Mesodermal cell (in vitro differentiated cells): ENCODE measurements around the gene MARCO.

Source experiments
- H3K27ac ChIP-seq: 2 replicates; pipeline ENCODE4 v1.7.0; 2013; ENCODE audit warnings: mild to moderate bottlenecking, low read depth, low read length, moderate library complexity; ENCODE audit not compliant: severe bottlenecking
- H3K36me3 ChIP-seq: 2 replicates; pipeline ENCODE4 v1.7.1; 2013; ENCODE audit warnings: mild to moderate bottlenecking, low read length, moderate library complexity; ENCODE audit not compliant: control insufficient read depth, insufficient read depth
- H3K4me1 ChIP-seq: one replicate; pipeline ENCODE4 v1.7.1; 2013; ENCODE audit warnings: mild to moderate bottlenecking, low read length; ENCODE audit not compliant: insufficient read depth, control insufficient read depth, poor library complexity, severe bottlenecking
- H3K4me3 ChIP-seq: 2 replicates; pipeline ENCODE4 v1.7.0; 2013; ENCODE audit warnings: low read length, control low read depth, mild to moderate bottlenecking; ENCODE audit not compliant: insufficient read depth, poor library complexity, severe bottlenecking; ENCODE audit errors: extremely low read depth
- H3K9me3 ChIP-seq: 2 replicates; pipeline ENCODE4 v1.7.1; 2013; ENCODE audit warnings: mild to moderate bottlenecking, low read length, moderate library complexity; ENCODE audit not compliant: control insufficient read depth
- WGBS, 2 experiments: methylation state at CpG; one replicate each; pipeline ENCODE4 v1.1.5; 2013; ENCODE audit warnings: missing lambda C conversion rate in 2 of 2; ENCODE audit not compliant: insufficient coverage in 2 of 2; 5-methylcytosine and 5-hydroxymethylcytosine counted together

MARCO gene

DNA sequence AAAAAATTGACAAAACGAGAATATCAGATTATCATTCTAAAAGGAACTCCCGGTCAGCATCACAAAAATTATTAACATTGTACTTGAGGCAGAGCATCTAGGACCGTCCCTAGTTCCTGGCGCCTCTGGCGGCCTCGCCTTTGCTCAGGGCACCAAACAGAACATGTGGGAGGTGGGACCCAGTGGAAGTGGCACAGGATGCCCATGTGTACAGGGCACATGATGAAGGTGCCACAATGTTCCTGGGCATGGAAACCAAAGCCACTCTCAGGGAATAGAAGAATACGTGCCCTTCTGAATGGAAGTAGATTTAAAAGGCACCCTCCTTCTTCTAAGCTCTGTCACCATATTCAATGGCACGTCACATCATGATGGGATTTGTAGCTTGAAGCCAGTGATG is 30.1 kb upstream of the MARCO start:
- Histone ChIP-seq H3K27ac (no peak overlapping the region), H3K4me3 (no peak overlapping the region), H3K36me3 (no peaks in the 10 kb centered on the region), H3K4me1 (peaks cover 9% of the 10 kb centered on the region), H3K9me3 (no peaks in the 10 kb centered on the region)
- WGBS, 2 experiments: 88 to 90% methylated on average over 6 to 7 of the region's 8 CpGs

- no peaks in the 10 kb centered on the region for H3K9me3 ChIP-seq
- 89 to 92% methylated on average over 1 to 2 of the region's 3 CpGs for whole genome bisulfite sequencing, 2 experiments
- no peak overlapping the region for H3K4me3 ChIP-seq
- H3K36me3 ChIP-seq: no peaks in the 10 kb centered on the region
- H3K27ac ChIP-seq: peak overlapping the region; percentile 10
- H3K4me1 ChIP-seq: peaks cover 9% of the 10 kb centered on the region
These were observed 28.7 kb upstream of the MARCO start for GRCh38 chr2:118913131-118913802.

GRCh38 chr2:118913803-118914645 is 28.0 kb upstream of the MARCO start:
- peak overlapping the region; percentile 10 for H3K27ac ChIP-seq
- peaks cover 9% of the 10 kb centered on the region for H3K4me1 ChIP-seq
- no peaks in the 10 kb centered on the region for H3K9me3 ChIP-seq
- no peak overlapping the region for H3K4me3 ChIP-seq
- WGBS, 2 experiments: 47 to 94% methylated on average over 2 of the region's 3 CpGs
- no peaks in the 10 kb centered on the region for H3K36me3 ChIP-seq

DNA sequence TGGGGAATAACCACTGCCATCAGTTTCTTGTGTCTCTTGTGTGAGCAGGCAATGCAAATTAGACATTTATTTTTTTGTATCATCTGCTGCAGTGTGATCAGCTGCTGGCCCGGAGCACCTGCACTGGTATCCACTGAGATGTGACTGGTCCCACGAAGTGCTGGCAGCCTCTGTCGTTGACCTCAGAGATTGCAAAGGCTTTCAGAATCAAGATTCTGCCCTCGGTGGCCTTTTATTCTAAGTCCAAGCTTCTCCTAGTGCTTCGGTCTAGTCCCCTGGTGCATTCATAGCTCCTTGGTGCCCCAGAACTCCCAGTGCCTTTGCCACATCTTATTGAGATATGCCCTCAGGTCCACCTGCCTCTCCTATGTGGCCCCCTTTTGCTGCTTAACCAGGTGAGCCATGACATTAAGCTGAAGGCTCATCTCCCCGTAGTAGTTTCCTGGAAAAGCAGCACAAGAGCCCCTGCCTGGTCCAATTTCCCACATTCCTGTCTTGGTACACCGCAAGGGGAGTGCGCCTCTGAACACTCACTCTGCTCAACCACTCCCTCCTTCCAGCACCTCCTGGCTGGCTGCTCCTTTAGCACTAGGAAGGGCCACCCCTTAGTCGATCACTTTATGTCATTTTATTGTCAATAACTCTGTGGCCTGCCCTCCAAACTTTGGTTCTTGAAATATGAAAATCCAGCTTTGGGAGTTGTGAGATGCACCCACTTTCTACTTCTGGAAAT is 27.1 kb upstream of the MARCO start:
- Histone ChIP-seq H3K9me3 (no peaks in the 10 kb centered on the region), H3K36me3 (no peaks in the 10 kb centered on the region), H3K27ac (no peak overlapping the region), H3K4me3 (no peak overlapping the region), H3K4me1 (peaks cover 9% of the 10 kb centered on the region)
- WGBS, 2 experiments: 88 to 92% methylated on average over 8 to 9 of the region's 9 CpGs

GRCh38 chr2:118918017-118918416 is 24.0 kb upstream of the MARCO start:
- WGBS, 2 experiments: no CpG with 5 or more reads among the region's 1 CpG
- Histone ChIP-seq H3K27ac (no peak overlapping the region), H3K4me3 (no peak overlapping the region), H3K4me1 (peaks cover 9% of the 10 kb centered on the region), H3K36me3 (no peaks in the 10 kb centered on the region), H3K9me3 (no peaks in the 10 kb centered on the region)

- Histone ChIP-seq H3K4me3 (no peak overlapping the region), H3K36me3 (no peaks in the 10 kb centered on the region), H3K27ac (no peak overlapping the region), H3K9me3 (no peaks in the 10 kb centered on the region), H3K4me1 (no peaks in the 10 kb centered on the region)
- WGBS, 2 experiments: 93 to 98% methylated on average over 5 to 6 of the region's 7 CpGs
These were observed 20.3 kb upstream of the MARCO start for GRCh38 chr2:118921646-118922045.

GRCh38 chr2:118922254-118922653 is 19.7 kb upstream of the MARCO start:
- Histone ChIP-seq H3K36me3 (no peaks in the 10 kb centered on the region), H3K9me3 (no peaks in the 10 kb centered on the region), H3K27ac (no peak overlapping the region), H3K4me3 (no peak overlapping the region), H3K4me1 (no peaks in the 10 kb centered on the region)
- WGBS, 2 experiments: 92% methylated on average over 2 of the region's 2 CpGs

DNA sequence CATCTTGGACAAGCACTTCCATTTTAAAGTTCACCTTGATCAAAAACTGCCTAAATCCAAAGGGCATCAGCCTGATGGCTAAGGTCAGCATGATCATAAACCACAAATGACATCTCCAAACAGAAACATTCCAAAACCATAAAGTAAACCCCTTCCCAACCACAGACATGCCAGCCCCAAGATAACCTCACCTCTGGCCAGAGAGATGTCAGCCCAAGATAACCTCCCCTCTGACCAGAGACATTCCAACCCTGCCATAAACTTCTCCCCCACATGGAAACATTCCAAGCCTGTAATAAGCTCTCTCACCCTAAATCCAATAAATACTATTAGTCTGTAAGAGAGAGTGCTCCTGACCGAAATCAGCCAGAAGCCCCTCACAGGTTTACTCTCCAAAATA is 18.6 kb upstream of the MARCO start:
- no peaks in the 10 kb centered on the region for H3K36me3 ChIP-seq
- H3K4me3 ChIP-seq: no peak overlapping the region
- H3K4me1 ChIP-seq: no peaks in the 10 kb centered on the region
- 100% methylated on average over 1 of the region's 1 CpG; no CpG with 5 or more reads in 1 of the 2 experiments for WGBS, 2 experiments
- no peak overlapping the region for H3K27ac ChIP-seq
- no peaks in the 10 kb centered on the region for H3K9me3 ChIP-seq

- WGBS, 2 experiments: 80 to 84% methylated on average over 1 to 5 of the region's 5 CpGs
- Histone ChIP-seq H3K4me1 (no peaks in the 10 kb centered on the region), H3K36me3 (no peaks in the 10 kb centered on the region), H3K4me3 (no peak overlapping the region), H3K9me3 (no peaks in the 10 kb centered on the region), H3K27ac (no peak overlapping the region)
These were observed 16.5 kb upstream of the MARCO start for GRCh38 chr2:118925476-118925875.

- Histone ChIP-seq H3K4me1 (no peaks in the 10 kb centered on the region), H3K4me3 (no peak overlapping the region), H3K9me3 (no peaks in the 10 kb centered on the region), H3K36me3 (no peaks in the 10 kb centered on the region), H3K27ac (no peak overlapping the region)
- no CpG with 5 or more reads among the region's 1 CpG for WGBS, 2 experiments
These were observed 16.0 kb upstream of the MARCO start for GRCh38 chr2:118925981-118926380.
